Neural cell (in vitro differentiated cells): Measurements from ENCODE around the gene SUSD4. TPM values are rescaled to one million over a fixed set of nuclear protein-coding genes. Genes with fewer than 3 reads are reported as not detected.

Source experiments
- H2AFZ ChIP-seq: fragments of 200-600, 300-800 bp; sonication (generic), shearing (Covaris generic); 2 replicates; pipeline ENCODE4 v1.6.0; 2014; ENCODE audit warnings: low read depth, mild to moderate bottlenecking, antibody characterized with exemption, low read length, moderate library complexity
- H3F3A ChIP-seq: fragments of 200-600 bp; shearing (Covaris generic); 2 replicates; pipeline ENCODE4 v1.6.1; 2016; ENCODE audit warnings: mild to moderate bottlenecking, moderate library complexity, mixed read lengths, antibody characterized with exemption, low read length; ENCODE audit not compliant: insufficient read depth, poor library complexity, severe bottlenecking
- H3K27ac ChIP-seq: fragments of 200-600, 300-800 bp; sonication (generic), shearing (Covaris generic); 2 replicates; pipeline ENCODE4 v1.5.1; 2014; ENCODE audit warnings: mild to moderate bottlenecking, low read length, moderate library complexity
- H3K27me3 ChIP-seq: fragments of 300-800, 200-600 bp; sonication (generic), shearing (Covaris generic); 2 replicates; pipeline ENCODE4 v1.6.0; 2014; ENCODE audit warnings: mild to moderate bottlenecking, low read depth, low read length, moderate library complexity; ENCODE audit not compliant: insufficient read depth
- H3K36me3 ChIP-seq: fragments of 300-800, 200-600 bp; sonication (generic), shearing (Covaris generic); 2 replicates; pipeline ENCODE4 v1.5.1; 2014; ENCODE audit warnings: mild to moderate bottlenecking, antibody characterized with exemption, low read length, moderate library complexity; ENCODE audit not compliant: insufficient read depth
- H3K4me2 ChIP-seq: fragments of 300-800, 200-600 bp; sonication (generic), shearing (Covaris generic); 2 replicates; pipeline ENCODE4 v1.6.0; 2014; ENCODE audit warnings: mild to moderate bottlenecking, low read length
- H3K4me3 ChIP-seq: fragments of 300-800, 200-600 bp; sonication (generic), shearing (Covaris generic); 2 replicates; pipeline ENCODE4 v1.5.1; 2014; ENCODE audit warnings: mild to moderate bottlenecking, low read length, moderate library complexity
- H3K79me2 ChIP-seq: fragments of 200-600 bp; shearing (Covaris generic); replicated peaks from 2 replicates; pipeline ENCODE4 v1.6.0; 2014; ENCODE audit warnings: mild to moderate bottlenecking, low read length, moderate library complexity; ENCODE audit not compliant: insufficient read depth
- H3K9ac ChIP-seq: fragments of 300-800, 200-600 bp; sonication (generic), shearing (Covaris generic); 2 replicates; pipeline ENCODE4 v1.6.1; 2016; ENCODE audit warnings: mild to moderate bottlenecking, low read length, mixed read lengths
- H3K9me2 ChIP-seq: fragments of 200-600 bp; shearing (Covaris generic); 2 replicates; pipeline ENCODE4 v1.6.1; 2016; ENCODE audit warnings: mild to moderate bottlenecking, low read length, mixed read lengths; ENCODE audit not compliant: insufficient read depth
- H3K9me3 ChIP-seq: fragments of 200-600, 300-800 bp; sonication (generic), shearing (Covaris generic); 2 replicates; pipeline ENCODE4 v1.6.1; 2016; ENCODE audit warnings: mild to moderate bottlenecking, mixed run types, low read length, moderate library complexity, mixed read lengths
- H4K20me1 ChIP-seq: fragments of 200-600 bp; shearing (Covaris generic); 2 replicates; pipeline ENCODE4 v1.6.1; 2016; ENCODE audit warnings: mild to moderate bottlenecking, mixed run types; ENCODE audit not compliant: insufficient read depth
- CTCF ChIP-seq: fragments of 450-650 bp; IDR thresholded peaks from 2 replicates; pipeline ENCODE4 v1.5.1; 2014; ENCODE audit warnings: antibody characterized with exemption, mild to moderate bottlenecking, moderate library complexity; ENCODE audit not compliant: poor library complexity, severe bottlenecking
- EP300 ChIP-seq: fragments of 450-650 bp; conservative IDR thresholded peaks from 2 replicates; pipeline ENCODE4 v1.6.1; 2014; ENCODE audit warnings: antibody characterized with exemption, mild to moderate bottlenecking, moderate library complexity; ENCODE audit not compliant: poor library complexity, severe bottlenecking
- EZH2 ChIP-seq: fragments of 200-600, 300-800 bp; shearing (Covaris generic), sonication (generic); IDR thresholded peaks from 2 replicates; pipeline ENCODE4 v1.6.1; 2014; ENCODE audit warnings: antibody characterized with exemption, low read length, borderline replicate concordance, mild to moderate bottlenecking; ENCODE audit not compliant: insufficient read depth, poor library complexity, severe bottlenecking
- MXI1 ChIP-seq: fragments of 450-650 bp; conservative IDR thresholded peaks from 2 replicates; pipeline ENCODE4 v1.6.1; 2014; ENCODE audit warnings: antibody characterized with exemption, mild to moderate bottlenecking; ENCODE audit not compliant: poor library complexity, severe bottlenecking
- POLR2AphosphoS5 ChIP-seq: IDR thresholded peaks from 2 replicates; pipeline ENCODE4 v1.6.1; 2012
- RAD21 ChIP-seq: fragments of 450-650 bp; conservative IDR thresholded peaks from 2 replicates; pipeline ENCODE4 v1.6.1; 2014; ENCODE audit warnings: antibody characterized with exemption, mild to moderate bottlenecking, moderate library complexity
- REST ChIP-seq: IDR thresholded peaks from 2 replicates; pipeline ENCODE4 v1.6.1; 2012; ENCODE audit warnings: borderline replicate concordance
- SMC3 ChIP-seq: fragments of 450-650 bp; conservative IDR thresholded peaks from 2 replicates; pipeline ENCODE4 v1.6.1; 2014; ENCODE audit warnings: antibody characterized with exemption, mild to moderate bottlenecking, moderate library complexity; ENCODE audit not compliant: poor library complexity
- TAF1 ChIP-seq: IDR thresholded peaks from 2 replicates; pipeline ENCODE4 v1.6.1; 2012; ENCODE audit warnings: low read depth
- polyA plus RNA-seq: library from polyadenylated mRNA; depleted of rRNA; stranded (reverse); fragments of >200 nt; gene quantifications from 2 replicates; pipeline ENCODE4 v1.2.3, GENCODE V29; 2014

Gene SUSD4
- polyA plus RNA-seq, 1 donor from 2014 or later, result 31.5 TPM

GRCh38 chr1:223240122-223240521, 123.9 kb downstream of the SUSD4 start:
- no peak overlapping the region for H3K4me2 ChIP-seq
- no peak overlapping the region for H3K4me3 ChIP-seq
- H3K27ac ChIP-seq, result no peak overlapping the region
- H4K20me1 ChIP-seq, result no peaks in the 10 kb centered on the region
- H3K36me3 ChIP-seq, result no peaks in the 10 kb centered on the region
- no peaks in the 10 kb centered on the region for H3K9me2 ChIP-seq
- no peaks in the 10 kb centered on the region for H3K9me3 ChIP-seq
- H3F3A ChIP-seq, result no peaks in the 10 kb centered on the region
- TF ChIP-seq EZH2 (no peak), SMC3 (no peak), REST (no peak), POLR2AphosphoS5 (no peak), CTCF (no peak), MXI1 (no peak), EP300 (no peak)
- no peaks in the 10 kb centered on the region for H3K79me2 ChIP-seq
- H3K27me3 ChIP-seq, result no peaks in the 10 kb centered on the region
- no peak overlapping the region for H3K9ac ChIP-seq
- no peak overlapping the region for H2AFZ ChIP-seq

GRCh38 chr1:223235091-223235490, 128.9 kb downstream of the SUSD4 start:
- no peaks in the 10 kb centered on the region for H3F3A ChIP-seq
- H3K4me2 ChIP-seq, result no peak overlapping the region
- H4K20me1 ChIP-seq, result no peaks in the 10 kb centered on the region
- no peaks in the 10 kb centered on the region for H3K9me2 ChIP-seq
- no peaks in the 10 kb centered on the region for H3K79me2 ChIP-seq
- no peak overlapping the region for H3K4me3 ChIP-seq
- TF ChIP-seq SMC3 (no peak), TAF1 (no peak), RAD21 (no peak), MXI1 (no peak), EZH2 (no peak), CTCF (no peak), EP300 (no peak), REST (no peak), POLR2AphosphoS5 (no peak)
- no peak overlapping the region for H3K9ac ChIP-seq
- H3K27me3 ChIP-seq, result no peaks in the 10 kb centered on the region
- no peak overlapping the region for H2AFZ ChIP-seq
- no peak overlapping the region for H3K27ac ChIP-seq
- no peaks in the 10 kb centered on the region for H3K9me3 ChIP-seq
- no peaks in the 10 kb centered on the region for H3K36me3 ChIP-seq
